B cell (primary cell): ENCODE measurements around the gene BABAM2. TPM values are rescaled to one million over a fixed set of nuclear protein-coding genes. Genes with fewer than 3 reads are reported as not detected.

ENCODE experiments used
- ATAC-seq: fragments of 200-7000 bp; cut with Tn5 transposase; one replicate; pipeline ENCODE4 v1.10.0; 2021; ENCODE audit warnings: low read depth, mild to moderate bottlenecking, moderate number of reproducible peaks, moderate library complexity
- CTCF ChIA-PET: fragments of 350-600 bp; sonication (Branson Sonifier 250); formaldehyde crosslinking; loops from one replicate; lab custom pipeline; 2021; ENCODE audit warnings: antibody characterized with exemption, inconsistent platforms; lab: Charles Lee
- POLR2A ChIA-PET: fragments of 350-600 bp; sonication (Branson Sonifier 250); formaldehyde crosslinking; loops from one replicate; lab custom pipeline; 2021; ENCODE audit warnings: antibody characterized with exemption; lab: Charles Lee
- DNase-seq: peaks from one replicate; pipeline ENCODE4 v3.0.0; 2013
- H2AFZ ChIP-seq: 2 replicates; pipeline ENCODE4 v1.6.1; 2012; ENCODE audit warnings: mild to moderate bottlenecking, low read depth, low read length; ENCODE audit not compliant: insufficient read depth, poor library complexity, severe bottlenecking
- H3K27ac ChIP-seq, 2 donors: 1 replicate in 1 of 2; 2 replicates in 1 of 2; pipeline ENCODE4 v1.5.1; 2012 to 2013; ENCODE audit warnings: low read length in 2 of 2, mild to moderate bottlenecking in 2 of 2, moderate library complexity in 1 of 2
- H3K27me3 ChIP-seq, 4 experiments: fragments of 200-600 bp in 1 of 4; sonication (generic) in 1 of 4; replicated peaks in 1 of 4; 1 replicate in 2 of 4; 2 replicates in 2 of 4; pipeline versions ENCODE4 v1.6.1 to v1.7.0; 2013 to 2016; ENCODE audit warnings: low read length in 3 of 4, mild to moderate bottlenecking in 2 of 4, mixed read lengths in 1 of 4, moderate library complexity in 1 of 4; ENCODE audit not compliant: insufficient read depth in 4 of 4, control insufficient read depth in 3 of 4; ENCODE audit errors: control extremely low read depth in 1 of 4
- H3K36me3 ChIP-seq, 2 experiments: replicated peaks in 1 of 2; 1 replicate in 1 of 2; 2 replicates in 1 of 2; pipeline versions ENCODE4 v1.6.1 to v1.7.1; 2013; ENCODE audit warnings: low read length in 1 of 2; ENCODE audit not compliant: insufficient read depth in 2 of 2, control insufficient read depth in 1 of 2; ENCODE audit errors: control extremely low read depth in 1 of 2, extremely low read depth in 1 of 2
- H3K4me1 ChIP-seq, 2 donors: fragments of 200-600 bp in 1 of 2; sonication (generic) in 1 of 2; 1 replicate in 1 of 2; 2 replicates in 1 of 2; pipeline versions ENCODE4 v1.5.1 to v1.6.1; 2013 to 2017; ENCODE audit warnings: low read length in 2 of 2; ENCODE audit not compliant: control insufficient read depth in 2 of 2, insufficient read depth in 2 of 2
- H3K4me2 ChIP-seq: replicated peaks from 2 replicates; pipeline ENCODE3; 2012; ENCODE audit warnings: mild to moderate bottlenecking, low read depth, low read length; ENCODE audit not compliant: poor library complexity, severe bottlenecking
- H3K4me3 ChIP-seq, 5 experiments: fragments of 200-600 bp in 1 of 5; sonication (generic) in 1 of 5; 1 replicate in 3 of 5; 2 replicates in 2 of 5; pipeline versions ENCODE4 v1.5.1 to v1.7.0; 2011 to 2016; ENCODE audit warnings: low read length in 4 of 5, mild to moderate bottlenecking in 4 of 5, low read depth in 2 of 5, control low read depth in 1 of 5, moderate library complexity in 1 of 5; ENCODE audit not compliant: insufficient read depth in 1 of 5; ENCODE audit errors: control extremely low read depth in 1 of 5, extremely low read depth in 1 of 5
- H3K79me2 ChIP-seq: fragments of 200-600 bp; sonication (generic); one replicate; pipeline ENCODE4 v1.6.0; 2016; ENCODE audit warnings: low read length; ENCODE audit not compliant: control insufficient read depth, insufficient read depth
- H3K9ac ChIP-seq: fragments of 200-600 bp; sonication (generic); 2 replicates; pipeline ENCODE4 v1.6.1; 2017; ENCODE audit warnings: mild to moderate bottlenecking, low read length, moderate library complexity
- H3K9me3 ChIP-seq, 3 donors: one replicate each; pipeline versions ENCODE4 v1.6.1 to v1.7.1; 2013; ENCODE audit warnings: low read length in 2 of 3; ENCODE audit not compliant: control insufficient read depth in 2 of 3, insufficient read depth in 1 of 3; ENCODE audit errors: control extremely low read depth in 1 of 3
- H4K20me1 ChIP-seq: 2 replicates; pipeline ENCODE4 v1.6.0; 2012; ENCODE audit warnings: mild to moderate bottlenecking, low read length; ENCODE audit not compliant: insufficient read depth, control insufficient read depth, poor library complexity, severe bottlenecking
- H3K27ac Mint-ChIP-seq: one replicate; pipeline ENCODE4 v1.8.0; 2021; ENCODE audit warnings: mixed read lengths
- H3K27me3 Mint-ChIP-seq: one replicate; pipeline ENCODE4 v1.8.0; 2021; ENCODE audit warnings: mixed read lengths
- H3K4me1 Mint-ChIP-seq: one replicate; pipeline ENCODE4 v1.8.0; 2021; ENCODE audit warnings: mixed read lengths
- H3K4me3 Mint-ChIP-seq: one replicate; pipeline ENCODE4 v1.8.0; 2021; ENCODE audit warnings: mixed read lengths
- H3K9me3 Mint-ChIP-seq: one replicate; pipeline ENCODE4 v1.8.0; 2022; ENCODE audit warnings: mixed read lengths; ENCODE audit not compliant: insufficient read depth
- CTCF ChIP-seq: fragments of 200-600 bp; IDR thresholded peaks from one replicate; pipeline ENCODE4 v1.8.0; 2022; ENCODE audit warnings: antibody characterized with exemption, mild to moderate bottlenecking
- EZH2 ChIP-seq: IDR thresholded peaks from 2 replicates; pipeline ENCODE4 v1.6.1; 2012; ENCODE audit warnings: borderline replicate concordance, low read depth, mild to moderate bottlenecking, moderate library complexity, low read length; ENCODE audit not compliant: insufficient read depth, poor library complexity, severe bottlenecking
- WGBS: methylation state at CpG from one replicate; pipeline ENCODE4 v1.1.5; 2013; ENCODE audit warnings: missing lambda C conversion rate; ENCODE audit not compliant: insufficient coverage; 5-methylcytosine and 5-hydroxymethylcytosine counted together
- intact Hi-C: fragments of 100-400 bp; cut with micrococcal nuclease; formaldehyde crosslinking; loops from one replicate; pipeline ENCODE4 v1.10.0; 2022
- polyA plus RNA-seq: library from polyadenylated mRNA; depleted of rRNA; stranded (reverse); fragments of >200 nt; gene quantifications from 2 replicates; pipeline ENCODE4 v1.2.3, GENCODE V29; 2012
- total RNA-seq, 2 donors: library from RNA; stranded (reverse); fragments of 120-200 nt in 1 of 2; gene quantifications; 1 replicate in 1 of 2; 2 replicates in 1 of 2; pipeline versions ENCODE4 v1.2.3 to v1.2.4, GENCODE V29; 2013 to 2022

The BABAM2 gene
- total and polyA plus RNA-seq, 2 donors (not counting 1 experiment from before 2014, with no cell fraction given), result 22.3 to 69.6 TPM

- H3K27ac Mint-ChIP-seq, result no peak overlapping the region
- WGBS, result no CpG with 5 or more reads among the region's 1 CpG
- Histone ChIP-seq H3K27ac (no peak overlapping the region), H3K9me3 (peaks cover 0 to 10% (median 6%) of the 10 kb centered on the region in 3 donors), H3K4me2 (no peak overlapping the region), H2AFZ (no peak overlapping the region), H3K4me1 (no peaks in the 10 kb centered on the region), H4K20me1 (no peaks in the 10 kb centered on the region), H3K27me3 (no peaks in the 10 kb centered on the region), H3K79me2 (no peaks in the 10 kb centered on the region), H3K4me3 (no peak overlapping the region), H3K9ac (no peak overlapping the region), H3K36me3 (peaks cover 7 to 27% of the 10 kb centered on the region in 2 experiments)
- CTCF ChIA-PET, result no interaction called here
- intact Hi-C loops, result no loop called here
- TF ChIP-seq EZH2, result no peak
- POLR2A ChIA-PET, result no interaction called here
- no peaks in the 10 kb centered on the region for H3K4me1 Mint-ChIP-seq
- peaks cover 4% of the 10 kb centered on the region for H3K9me3 Mint-ChIP-seq
- no peak for ATAC-seq
- H3K27me3 Mint-ChIP-seq, result no peaks in the 10 kb centered on the region
- no peak for DNase-seq
- no peak overlapping the region for H3K4me3 Mint-ChIP-seq
These were observed 414.7 kb downstream of the BABAM2 start for GRCh38 chr2:28305202-28305601.

- H3K27me3 Mint-ChIP-seq, result no peaks in the 10 kb centered on the region
- Histone ChIP-seq H4K20me1 (no peaks in the 10 kb centered on the region), H3K36me3 (peaks cover 0 to 21% of the 10 kb centered on the region in 2 experiments), H3K9me3 (peaks cover 0 to 3% (median 0%) of the 10 kb centered on the region in 3 donors), H3K4me2 (no peak overlapping the region), H3K4me1 (no peaks in the 10 kb centered on the region), H3K27ac (no peak overlapping the region), H2AFZ (no peak overlapping the region), H3K9ac (no peak overlapping the region), H3K79me2 (no peaks in the 10 kb centered on the region), H3K4me3 (no peak overlapping the region), H3K27me3 (no peaks in the 10 kb centered on the region)
- peaks cover 2% of the 10 kb centered on the region for H3K9me3 Mint-ChIP-seq
- POLR2A ChIA-PET, result no interaction called here
- ATAC-seq (no peak), DNase-seq (no peak)
- CTCF ChIA-PET, result interaction anchor here (0.6 to 1.4 kb wide), 3 partner anchors 9 to 606 kb away, joined by 3 read pairs; no protein-coding TSS in a partner anchor
- intact Hi-C loops, result no loop called here
- no peak for TF ChIP-seq EZH2
- TF ChIP-seq CTCF, result no peak
- no peaks in the 10 kb centered on the region for H3K4me1 Mint-ChIP-seq
- 100% methylated on average over 1 of the region's 2 CpGs for WGBS
- no peak overlapping the region for H3K27ac Mint-ChIP-seq
- H3K4me3 Mint-ChIP-seq, result no peak overlapping the region
These were observed 419.6 kb downstream of the BABAM2 start for GRCh38 chr2:28310107-28310506.
